ENCODE data around the gene DCLK1.

- no peak for TF ChIP-seq POLR2A (IDR thresholded peaks at IDR 0.05)
- no peak for TF ChIP-seq CTCF (IDR thresholded peaks at IDR 0.05)
- TF ChIP-seq POLR2AphosphoS5 (IDR thresholded peaks at IDR 0.05), result no peak
- TF ChIP-seq EP300 (IDR thresholded peaks at IDR 0.05), result no peak
Observed at GRCh38 chr13:35747594-35747993, 383.6 kb downstream of the DCLK1 start.
